OCI-LY7 (cell line): ENCODE data around the gene DHRSX. TPM values are rescaled to one million over a fixed set of nuclear protein-coding genes. Genes with fewer than 3 reads are reported as not detected.
"Not testable (repeated sequence)": the region's sequence is repeated elsewhere in the genome, so short reads cannot be mapped to it uniquely, and the experiment has no call there.

Experiments
- BruUV-seq: library from RNA; stranded (reverse); fragments of 400-500 nt; replicated peaks from 2 replicates; lab custom pipeline; 2021; lab: Mats Ljungman, UMichigan
- CTCF ChIA-PET: fragments of 300-600 bp; sonication (Branson Sonifier 250); formaldehyde crosslinking; loops from one replicate; lab custom pipeline; 2022; ENCODE audit warnings: antibody characterized with exemption; ENCODE audit not compliant: unreplicated experiment; lab: Charles Lee
- POLR2A ChIA-PET: fragments of 300-600 bp; sonication (Branson Sonifier 250); formaldehyde crosslinking; loops from one replicate; lab custom pipeline; 2022; ENCODE audit warnings: antibody characterized with exemption; lab: Charles Lee
- DNase-seq: peaks from one replicate; pipeline ENCODE4 v3.0.0-alpha.2; 2015; ENCODE audit warnings: low spot score
- H2AFZ ChIP-seq: fragments of 200-600 bp; sonication (generic), shearing (Covaris generic); 2 replicates; pipeline ENCODE4 v1.6.1; 2014; ENCODE audit warnings: mild to moderate bottlenecking, antibody characterized with exemption, low read length, moderate library complexity
- H3K27ac ChIP-seq: fragments of 200-600 bp; sonication (generic); 2 replicates; pipeline ENCODE4 v1.5.1; 2014; ENCODE audit warnings: mixed run types, low read depth, mild to moderate bottlenecking, moderate library complexity, low read length, inconsistent platforms; ENCODE audit not compliant: poor library complexity, severe bottlenecking
- H3K36me3 ChIP-seq: fragments of 200-600 bp; sonication (generic); 2 replicates; pipeline ENCODE4 v1.6.1; 2014; ENCODE audit warnings: mild to moderate bottlenecking, antibody characterized with exemption, low read length, moderate library complexity, mixed read lengths; ENCODE audit not compliant: insufficient read depth
- H3K4me1 ChIP-seq: fragments of 200-600 bp; sonication (generic); 2 replicates; pipeline ENCODE4 v1.5.1; 2014; ENCODE audit warnings: mild to moderate bottlenecking, low read length; ENCODE audit not compliant: insufficient read depth, poor library complexity, severe bottlenecking
- H3K4me2 ChIP-seq: fragments of 200-600 bp; sonication (generic); 2 replicates; pipeline ENCODE4 v1.6.1; 2014; ENCODE audit warnings: mild to moderate bottlenecking, low read length
- H3K4me3 ChIP-seq: fragments of 200-600 bp; sonication (generic); 2 replicates; pipeline ENCODE4 v1.5.1; 2014; ENCODE audit warnings: mild to moderate bottlenecking, low read depth, low read length; ENCODE audit not compliant: poor library complexity, severe bottlenecking
- H3K79me2 ChIP-seq: fragments of 200-600 bp; sonication (generic); 2 replicates; pipeline ENCODE4 v1.6.1; 2016; ENCODE audit warnings: low read depth, mild to moderate bottlenecking, low read length, moderate library complexity, mixed read lengths; ENCODE audit not compliant: insufficient read depth
- H3K9me2 ChIP-seq: fragments of 200-600 bp; sonication (generic); 2 replicates; pipeline ENCODE4 v1.6.1; 2016; ENCODE audit warnings: mild to moderate bottlenecking, low read length, mixed read lengths; ENCODE audit not compliant: insufficient read depth
- H3K9me3 ChIP-seq: fragments of 200-600 bp; sonication (generic); 2 replicates; pipeline ENCODE4 v1.6.1; 2014; ENCODE audit warnings: mild to moderate bottlenecking, mixed run types, low read length, mixed read lengths
- H4K20me1 ChIP-seq: fragments of 200-600 bp; sonication (generic); 2 replicates; pipeline ENCODE4 v1.6.1; 2014; ENCODE audit warnings: mild to moderate bottlenecking, antibody characterized with exemption, low read length, moderate library complexity, mixed read lengths; ENCODE audit not compliant: insufficient read depth
- CTCF ChIP-seq: fragments of 200-600 bp; sonication (generic); conservative IDR thresholded peaks from 2 replicates; pipeline ENCODE4 v1.5.1; 2014; ENCODE audit warnings: mild to moderate bottlenecking, antibody characterized with exemption, low read length, moderate library complexity, mixed read lengths
- EZH2phosphoT487 ChIP-seq: fragments of 200-600 bp; sonication (generic); IDR thresholded peaks from 2 replicates; pipeline ENCODE4 v1.6.1; 2018; ENCODE audit warnings: low read depth, borderline replicate concordance, mild to moderate bottlenecking, mixed run types, antibody characterized with exemption, low read length, moderate library complexity, mixed read lengths
- intact Hi-C: fragments of 100-400 bp; cut with micrococcal nuclease; formaldehyde crosslinking; loops from one replicate; pipeline ENCODE4 v1.10.0; 2022; ENCODE audit not compliant: unreplicated experiment
- total RNA-seq, 2 experiments: library from RNA; depleted of rRNA in 1 of 2; stranded (reverse); fragments of >200 nt in 1 of 2; shearing (Covaris generic) in 1 of 2; gene quantifications; 2 replicates each; pipeline ENCODE4 v1.2.3, GENCODE V29; 2014 to 2022

The DHRSX gene
- total RNA-seq, 2 experiments from 2014 or later, result 25.2 to 30.9 TPM

- CTCF ChIA-PET, H3K4me2 ChIP-seq, H3K36me3 ChIP-seq, H3K9me2 ChIP-seq, POLR2A ChIA-PET, DNase-seq, H3K27ac ChIP-seq, H3K9me3 ChIP-seq, BruUV-seq, H2AFZ ChIP-seq, H4K20me1 ChIP-seq, H3K4me3 ChIP-seq, H3K79me2 ChIP-seq, H3K4me1 ChIP-seq, intact Hi-C loops: not testable (repeated sequence)
Observed at GRCh38 chrX:2460048-2460447, 40.7 kb downstream of the DHRSX start.

GRCh38 chrX:2458309-2458708 lies 42.5 kb downstream of the DHRSX start:
- Histone ChIP-seq H3K4me3 (no peak overlapping the region), H3K9me2 (no peaks in the 10 kb centered on the region), H2AFZ (no peak overlapping the region), H3K9me3 (no peaks in the 10 kb centered on the region; the same call in 1 of the 2 replicates), H3K27ac (no peak overlapping the region), H3K4me1 (no peaks in the 10 kb centered on the region), H4K20me1 (no peaks in the 10 kb centered on the region), H3K36me3 (no peaks in the 10 kb centered on the region; the same call in 1 of the 2 replicates), H3K79me2 (no peaks in the 10 kb centered on the region), H3K4me2 (no peak overlapping the region)
- CTCF ChIA-PET, result no interaction called here
- no peak for DNase-seq
- no TSS peak for BruUV-seq
- POLR2A ChIA-PET, result no interaction called here
- TF ChIP-seq CTCF, result no peak
- TF ChIP-seq EZH2phosphoT487, result no peak
- intact Hi-C loops, result no loop called here

GRCh38 chrX:2457289-2458133 lies 43.3 kb downstream of the DHRSX start:
- intact Hi-C loops, result no loop called here
- BruUV-seq, result no TSS peak

GRCh38 chrX:2456091-2456490 lies 44.7 kb downstream of the DHRSX start:
- H3K79me2 ChIP-seq, H3K4me2 ChIP-seq, intact Hi-C loops, H2AFZ ChIP-seq, DNase-seq, POLR2A ChIA-PET, H3K4me3 ChIP-seq, H3K9me3 ChIP-seq, H3K9me2 ChIP-seq, BruUV-seq, H3K4me1 ChIP-seq, CTCF ChIA-PET, H3K36me3 ChIP-seq, H4K20me1 ChIP-seq, H3K27ac ChIP-seq: not testable (repeated sequence)

More at GRCh38 chrX:2457289-2458133, 43.3 kb downstream of the DHRSX start:
- Histone ChIP-seq H3K27ac (no peak overlapping the region), H3K4me1 (no peaks in the 10 kb centered on the region), H3K36me3 (no peaks in the 10 kb centered on the region; the same call in 1 of the 2 replicates), H4K20me1 (no peaks in the 10 kb centered on the region), H2AFZ (no peak overlapping the region), H3K9me2 (no peaks in the 10 kb centered on the region), H3K4me3 (no peak overlapping the region), H3K9me3 (no peaks in the 10 kb centered on the region; the same call in 1 of the 2 replicates), H3K4me2 (no peak overlapping the region), H3K79me2 (no peaks in the 10 kb centered on the region)
- TF ChIP-seq EZH2phosphoT487, result no peak
- no peak for TF ChIP-seq CTCF
- DNase-seq, result no peak
- ChIA-PET POLR2A (no interaction called here), CTCF (no interaction called here)

GRCh38 chrX:2454620-2455019 lies 46.2 kb downstream of the DHRSX start:
- H3K27ac ChIP-seq, intact Hi-C loops: not testable (repeated sequence)

More at GRCh38 chrX:2454620-2455019, 46.2 kb downstream of the DHRSX start:
- H3K36me3 ChIP-seq, H4K20me1 ChIP-seq, H3K9me3 ChIP-seq, H3K4me1 ChIP-seq, BruUV-seq, H3K79me2 ChIP-seq, H2AFZ ChIP-seq, DNase-seq, H3K4me3 ChIP-seq, CTCF ChIA-PET, H3K4me2 ChIP-seq, POLR2A ChIA-PET, H3K9me2 ChIP-seq: not testable (repeated sequence)
